ENCODE data around the gene SLC6A15. TPM values are rescaled to one million over a fixed set of nuclear protein-coding genes. Genes with fewer than 3 reads are reported as not detected.
A peak's percentile ranks its signal among the peaks of the same experiment; 100 is the strongest.

Gene SLC6A15
- total RNA-seq, 1 donor: 0.43 TPM

GRCh38 chr12:84857525-84858208 is 54.9 kb downstream of the SLC6A15 start:
- no peak overlapping the region for H3K4me3 ChIP-seq (ENCODE audit: low read depth, low read length)
- no peak for DNase-seq (ENCODE audit: low read depth)
- TF ChIP-seq CTCF (IDR thresholded peaks at IDR 0.05; ENCODE audit: insufficient read depth, low read depth, low read length): no peak

GRCh38 chr12:84856156-84856900 is 56.3 kb downstream of the SLC6A15 start:
- no peak overlapping the region for H3K4me3 ChIP-seq (ENCODE audit: low read depth, low read length)
- no peak for DNase-seq (ENCODE audit: low read depth)
- TF ChIP-seq CTCF (IDR thresholded peaks at IDR 0.05; ENCODE audit: insufficient read depth, low read depth, low read length): no peak

GRCh38 chr12:84843593-84844144 is 68.9 kb downstream of the SLC6A15 start:
- TF ChIP-seq CTCF (IDR thresholded peaks at IDR 0.05; ENCODE audit: insufficient read depth, low read depth, low read length): no peak
- DNase-seq (ENCODE audit: low read depth): no peak
- H3K4me3 ChIP-seq (ENCODE audit: low read depth, low read length): no peak overlapping the region

GRCh38 chr12:84842406-84843013 is 70.1 kb downstream of the SLC6A15 start:
- H3K4me3 ChIP-seq (ENCODE audit: low read depth, low read length): no peak overlapping the region
- DNase-seq (ENCODE audit: low read depth): peak; percentile 48
- TF ChIP-seq CTCF (IDR thresholded peaks at IDR 0.05; ENCODE audit: insufficient read depth, low read depth, low read length): peak; percentile 73

- DNase-seq (ENCODE audit: low read depth): no peak
- no peak overlapping the region for H3K4me3 ChIP-seq (ENCODE audit: low read depth, low read length)
- TF ChIP-seq CTCF (IDR thresholded peaks at IDR 0.05; ENCODE audit: insufficient read depth, low read depth, low read length): no peak
These were observed 71.0 kb downstream of the SLC6A15 start for GRCh38 chr12:84841591-84841990.

- no peak for DNase-seq (ENCODE audit: low read depth)
- TF ChIP-seq CTCF (IDR thresholded peaks at IDR 0.05; ENCODE audit: insufficient read depth, low read depth, low read length): no peak
- no peak overlapping the region for H3K4me3 ChIP-seq (ENCODE audit: low read depth, low read length)
These were observed 72.2 kb downstream of the SLC6A15 start for GRCh38 chr12:84840356-84840755.

Data from fibroblast of villous mesenchyme (primary cell).